HG03095 (cell line): Measurements from ENCODE around the gene ITPR1.

Source experiments
- ATAC-seq: cut with Tn5 transposase; IDR thresholded peaks from one replicate; pipeline ENCODE4 v1.9.1; 2021; ENCODE audit warnings: moderate library complexity; ENCODE audit not compliant: unreplicated experiment

Gene ITPR1

GRCh38 chr3:4633078-4634004, 140.2 kb downstream of the ITPR1 start:
- no peak for ATAC-seq

DNA sequence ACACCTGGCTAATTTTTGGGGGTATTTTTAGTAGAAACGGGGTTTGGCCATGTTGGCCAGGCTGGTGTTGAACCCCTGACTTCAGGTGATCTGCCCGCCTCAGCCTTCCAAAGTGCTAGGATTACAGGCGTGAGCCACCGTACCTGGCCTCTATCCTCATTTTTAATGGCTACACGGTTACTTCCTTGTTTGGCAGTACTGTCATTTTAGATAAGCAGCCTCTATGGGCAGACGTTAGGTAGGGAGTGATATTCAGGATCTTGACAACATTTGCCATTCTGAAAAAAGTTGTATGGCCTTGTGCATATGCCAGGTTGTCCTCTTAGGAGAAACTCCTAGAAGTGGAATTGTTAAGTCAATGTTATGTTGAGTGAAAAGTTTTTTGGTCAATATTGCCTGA, 141.7 kb downstream of the ITPR1 start:
- ATAC-seq = no peak

DNA sequence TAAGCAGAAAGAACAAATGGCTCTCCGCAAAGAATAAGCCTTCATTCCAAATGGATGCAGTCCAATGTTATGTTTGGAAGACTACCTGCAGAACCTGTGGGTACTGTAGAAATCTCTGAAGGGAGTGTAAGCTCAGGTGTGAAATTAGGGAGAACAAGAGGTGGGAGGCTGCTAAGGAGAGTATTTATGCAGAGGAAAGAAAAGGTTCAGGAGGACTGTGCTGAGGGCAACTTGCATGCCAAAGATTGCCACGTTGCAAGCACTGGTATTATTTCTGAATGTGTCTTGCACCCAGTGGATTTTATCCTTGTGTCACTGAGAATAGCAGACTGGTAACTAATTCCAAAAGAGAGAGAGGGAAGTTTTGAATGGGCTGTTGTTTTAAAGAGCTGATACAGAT, 144.1 kb downstream of the ITPR1 start:
- ATAC-seq = no peak

GRCh38 chr3:4641863-4642563, 148.9 kb downstream of the ITPR1 start:
- ATAC-seq = no peak

DNA sequence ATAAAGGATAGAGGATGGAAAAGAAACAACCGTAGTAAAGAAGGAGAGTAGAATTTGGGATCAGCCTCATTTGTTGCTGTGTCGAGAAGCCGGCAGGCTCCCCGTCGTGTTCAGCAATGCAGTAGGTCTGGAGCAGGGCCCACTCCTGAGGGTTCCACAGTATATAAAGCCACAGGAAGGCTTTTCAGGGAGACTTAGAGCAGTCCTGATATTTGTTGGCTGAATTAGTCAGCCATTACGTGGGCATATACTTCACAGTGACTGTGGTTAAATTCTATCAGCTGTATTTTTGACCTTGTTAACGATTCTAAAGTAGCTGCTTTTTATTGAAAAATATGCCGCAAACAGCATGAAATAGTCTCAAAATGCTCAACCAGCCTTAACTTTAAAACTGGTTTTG, 149.5 kb downstream of the ITPR1 start:
- no peak for ATAC-seq

GRCh38 chr3:4643904-4644547, 150.9 kb downstream of the ITPR1 start:
- no peak for ATAC-seq

DNA sequence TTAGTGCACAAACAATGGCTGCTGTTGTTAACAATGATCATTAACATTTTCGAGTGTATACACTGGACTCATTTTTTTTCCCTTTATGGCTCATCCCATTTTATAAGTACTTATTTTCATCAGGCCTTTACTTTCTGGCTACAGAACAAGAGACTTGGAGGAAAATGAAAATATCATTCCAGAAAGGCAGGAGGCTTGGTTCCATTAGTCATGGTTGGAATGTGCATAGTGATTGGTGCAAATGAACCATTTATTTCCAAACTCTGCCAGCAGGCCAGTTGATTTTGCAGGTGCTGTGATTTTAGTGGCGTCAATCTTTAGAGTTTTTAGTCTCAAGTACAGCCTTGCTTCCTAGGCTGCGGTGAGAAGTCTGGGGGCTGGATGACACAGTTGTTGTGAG, 151.8 kb downstream of the ITPR1 start:
- ATAC-seq = no peak

DNA sequence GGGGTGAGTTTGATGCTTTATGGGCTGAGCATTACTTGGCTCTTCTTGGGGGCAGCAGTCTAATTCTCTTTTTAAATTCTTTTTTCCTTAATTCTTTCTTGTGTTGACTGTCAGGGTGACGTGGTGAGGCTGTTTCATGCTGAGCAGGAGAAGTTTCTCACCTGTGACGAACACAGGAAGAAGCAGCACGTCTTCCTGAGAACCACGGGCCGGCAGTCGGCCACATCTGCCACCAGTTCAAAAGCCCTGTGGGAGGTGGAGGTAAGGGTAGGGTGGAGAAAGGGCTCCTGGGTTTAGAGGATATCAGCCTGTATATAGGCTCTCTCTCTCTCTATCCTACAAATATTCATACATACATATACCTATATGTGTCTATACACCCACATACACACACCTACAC, 152.3 kb downstream of the ITPR1 start:
- ATAC-seq = no peak

GRCh38 chr3:4647411-4647810, 154.3 kb downstream of the ITPR1 start:
- no peak for ATAC-seq

GRCh38 chr3:4655145-4656045, 162.2 kb downstream of the ITPR1 start:
- ATAC-seq = no peak

- no peak for ATAC-seq
Measured at GRCh38 chr3:4656059-4656458, 162.9 kb downstream of the ITPR1 start.

GRCh38 chr3:4656626-4657328, 163.6 kb downstream of the ITPR1 start:
- no peak for ATAC-seq

DNA sequence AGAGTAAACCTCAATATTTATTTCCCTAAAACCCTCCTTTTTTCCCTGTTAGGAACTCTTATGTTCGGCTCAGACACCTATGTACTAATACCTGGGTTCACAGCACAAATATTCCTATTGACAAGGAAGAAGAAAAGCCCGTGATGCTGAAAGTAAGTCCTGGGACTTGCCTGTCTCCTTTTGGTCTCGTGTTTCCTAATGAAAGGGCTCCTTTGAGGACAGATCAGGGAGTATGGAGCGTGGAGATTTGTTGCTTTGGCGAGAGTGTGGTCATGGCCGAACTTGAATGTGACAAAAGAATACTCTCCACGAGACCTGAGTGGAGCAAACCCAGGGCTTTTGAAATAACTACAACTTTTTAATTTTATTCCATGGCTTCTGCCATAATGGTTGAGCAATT, 167.8 kb downstream of the ITPR1 start:
- ATAC-seq = no peak

DNA sequence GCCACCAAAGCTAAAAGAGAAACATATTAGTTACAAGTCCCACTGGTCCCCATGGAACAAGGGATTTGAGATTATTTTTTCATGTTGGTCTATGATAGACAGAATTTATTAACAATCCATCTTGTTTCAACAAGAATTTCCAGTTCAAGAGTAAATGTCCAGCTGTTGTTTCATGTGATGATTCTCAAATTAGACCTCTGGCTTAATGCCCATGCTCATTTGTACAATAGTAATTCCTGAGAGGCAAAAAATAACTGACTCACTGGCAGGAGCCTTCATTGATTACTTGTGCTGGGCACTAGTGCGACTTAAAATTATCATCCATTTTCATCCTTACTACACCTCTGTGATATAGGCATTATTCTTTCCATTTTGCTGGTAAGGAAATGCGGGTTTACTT, 171.3 kb downstream of the ITPR1 start:
- ATAC-seq = no peak

- no peak for ATAC-seq
Measured at GRCh38 chr3:4665197-4665596, 172.0 kb downstream of the ITPR1 start.

- no peak for ATAC-seq
Measured at GRCh38 chr3:4666071-4666470, 172.9 kb downstream of the ITPR1 start.

DNA sequence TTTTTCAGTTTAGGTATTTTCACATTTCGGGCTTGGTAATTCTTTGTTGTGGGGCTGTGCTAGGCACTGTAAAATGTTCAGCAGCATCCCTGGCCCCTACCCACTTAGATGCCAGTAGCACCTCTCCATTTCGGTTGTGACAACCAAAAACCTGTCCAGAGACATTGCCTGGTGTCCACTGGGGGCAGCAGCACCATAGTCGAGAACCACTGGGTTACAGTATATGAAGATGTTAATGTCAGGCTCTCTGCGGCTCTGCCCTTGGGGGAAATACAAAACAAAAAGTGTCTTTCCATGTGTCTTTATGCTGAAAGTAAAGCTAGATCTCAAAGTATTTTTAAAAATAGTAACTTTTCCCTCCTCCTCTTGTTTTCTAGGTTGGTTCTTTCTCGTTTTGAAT, 177.2 kb downstream of the ITPR1 start:
- no peak for ATAC-seq

- no peak for ATAC-seq
Measured at GRCh38 chr3:4672725-4673275, 179.7 kb downstream of the ITPR1 start.

DNA sequence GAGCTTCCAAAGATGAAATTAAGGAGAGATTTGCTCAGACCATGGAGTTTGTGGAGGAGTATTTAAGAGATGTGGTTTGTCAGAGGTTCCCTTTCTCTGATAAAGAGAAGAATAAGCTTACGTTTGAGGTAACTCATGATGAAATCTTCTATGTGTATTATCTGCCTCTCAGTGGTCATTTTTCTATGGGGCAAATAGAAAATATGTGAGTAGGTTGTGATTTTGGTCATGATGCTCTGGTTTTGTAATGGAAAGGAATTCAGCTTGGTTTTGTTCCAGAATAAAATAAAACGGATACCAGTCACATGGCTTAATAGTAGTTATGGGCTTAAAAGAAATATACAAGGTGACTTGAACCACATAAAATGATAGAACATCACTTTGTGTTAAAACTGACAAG, 181.1 kb downstream of the ITPR1 start:
- ATAC-seq = no peak

DNA sequence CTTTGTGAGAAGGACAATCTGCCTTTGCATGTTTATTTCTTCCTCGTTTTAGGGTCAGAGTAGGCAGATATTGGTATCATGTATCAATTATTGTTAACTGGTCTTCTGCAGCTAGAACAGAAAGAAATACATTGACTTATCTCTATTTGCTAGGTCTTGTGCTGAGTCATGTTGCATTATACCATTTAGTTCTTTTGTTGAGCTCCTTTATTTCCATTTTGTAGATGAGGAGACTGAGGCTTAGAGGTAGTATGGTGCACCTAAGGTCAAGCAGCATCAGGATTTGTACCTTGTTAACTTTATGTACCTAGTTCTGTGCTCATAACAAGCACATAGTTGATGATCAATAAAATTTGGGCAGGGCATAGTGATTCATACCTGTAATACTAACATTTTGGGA, 182.6 kb downstream of the ITPR1 start:
- ATAC-seq = no peak
